NCI-H146 treated with DMSO at 0.1 percent for 48 hours (cell line): ENCODE results near the gene GPLD1.
"Not testable (repeated sequence)": the region's sequence is repeated elsewhere in the genome, so short reads cannot be mapped to it uniquely, and the experiment has no call there.

Experiments
- DNase-seq: peaks from one replicate; lab custom pipeline; 2025; ENCODE audit not compliant: unreplicated experiment; lab: John Stamatoyannopoulos, UW

The GPLD1 gene

GRCh38 chr6:24385536-24386269, 103.7 kb downstream of the GPLD1 start:
- no peak for DNase-seq

- not testable (repeated sequence) for DNase-seq
These were observed 104.8 kb downstream of the GPLD1 start for GRCh38 chr6:24384369-24385130.

- DNase-seq, result not testable (repeated sequence)
These were observed 106.4 kb downstream of the GPLD1 start for GRCh38 chr6:24382891-24383494.

- DNase-seq, result no peak
These were observed 107.2 kb downstream of the GPLD1 start for GRCh38 chr6:24382220-24382540.

- no peak for DNase-seq
These were observed 107.7 kb downstream of the GPLD1 start for GRCh38 chr6:24381476-24382219.

GRCh38 chr6:24378473-24379097, 110.8 kb downstream of the GPLD1 start:
- DNase-seq, result no peak
